Stimulated activated CD4-positive, alpha-beta T cell treated with anti-CD3 and anti-CD28 coated beads, Interleukin-15, amount 100 ng/mL, for 24 hours (primary cell): ENCODE data around the gene PLIN1.

Source experiments
- DNase-seq: peaks from one replicate; pipeline ENCODE4 v3.0.0-alpha.2; 2020

Gene PLIN1

GRCh38 chr15:89652131-89652530, 27.0 kb downstream of the PLIN1 start:
- no peak for DNase-seq

GRCh38 chr15:89649716-89650115, 29.5 kb downstream of the PLIN1 start:
- DNase-seq = no peak

- DNase-seq = no peak
These were observed 30.0 kb downstream of the PLIN1 start for GRCh38 chr15:89649013-89649625.

GRCh38 chr15:89648106-89649012, 30.8 kb downstream of the PLIN1 start:
- no peak for DNase-seq

- DNase-seq = peak; percentile 80
These were observed 31.8 kb downstream of the PLIN1 start for GRCh38 chr15:89647191-89647851.

GRCh38 chr15:89646416-89647141, 32.6 kb downstream of the PLIN1 start:
- DNase-seq = no peak

GRCh38 chr15:89645680-89646079, 33.5 kb downstream of the PLIN1 start:
- no peak for DNase-seq

GRCh38 chr15:89642106-89642505, 37.1 kb downstream of the PLIN1 start:
- DNase-seq = no peak

GRCh38 chr15:89641053-89641452, 38.1 kb downstream of the PLIN1 start:
- DNase-seq = no peak

- no peak for DNase-seq
These were observed 38.9 kb downstream of the PLIN1 start for GRCh38 chr15:89640245-89640644.

- no peak for DNase-seq
These were observed 45.6 kb downstream of the PLIN1 start for GRCh38 chr15:89633585-89633984.

- no peak for DNase-seq
These were observed 46.4 kb downstream of the PLIN1 start for GRCh38 chr15:89632563-89633430.

- DNase-seq = no peak
These were observed 47.3 kb downstream of the PLIN1 start for GRCh38 chr15:89631902-89632264.

- DNase-seq = no peak
These were observed 47.9 kb downstream of the PLIN1 start for GRCh38 chr15:89630974-89631901.

- no peak for DNase-seq
These were observed 48.9 kb downstream of the PLIN1 start for GRCh38 chr15:89630260-89630659.

- DNase-seq = no peak
These were observed 49.3 kb downstream of the PLIN1 start for GRCh38 chr15:89629829-89630228.

GRCh38 chr15:89628806-89629715, 50.1 kb downstream of the PLIN1 start:
- no peak for DNase-seq

GRCh38 chr15:89628301-89628700, 50.9 kb downstream of the PLIN1 start:
- no peak for DNase-seq

GRCh38 chr15:89627256-89627970, 51.8 kb downstream of the PLIN1 start:
- DNase-seq = no peak
